Stimulated activated CD8-positive, alpha-beta memory T cell treated with anti-CD3 and anti-CD28 coated beads, Interleukin-7, amount 100 ng/mL, for 4 hours (primary cell): Measurements from ENCODE around the gene DNAJC5.
"Not testable (repeated sequence)": the region's sequence is repeated elsewhere in the genome, so short reads cannot be mapped to it uniquely, and the experiment has no call there.

Source experiments
- DNase-seq, 2 donors: peaks; one replicate each; pipeline ENCODE4 v3.0.0-alpha.2; 2020; ENCODE audit warnings: low read depth in 2 of 2

Gene DNAJC5

GRCh38 chr20:63908008-63908682 is 13.2 kb downstream of the DNAJC5 start:
- DNase-seq = no peak

- no peak for DNase-seq
Measured at GRCh38 chr20:63911176-63911575, 16.2 kb downstream of the DNAJC5 start.

DNA sequence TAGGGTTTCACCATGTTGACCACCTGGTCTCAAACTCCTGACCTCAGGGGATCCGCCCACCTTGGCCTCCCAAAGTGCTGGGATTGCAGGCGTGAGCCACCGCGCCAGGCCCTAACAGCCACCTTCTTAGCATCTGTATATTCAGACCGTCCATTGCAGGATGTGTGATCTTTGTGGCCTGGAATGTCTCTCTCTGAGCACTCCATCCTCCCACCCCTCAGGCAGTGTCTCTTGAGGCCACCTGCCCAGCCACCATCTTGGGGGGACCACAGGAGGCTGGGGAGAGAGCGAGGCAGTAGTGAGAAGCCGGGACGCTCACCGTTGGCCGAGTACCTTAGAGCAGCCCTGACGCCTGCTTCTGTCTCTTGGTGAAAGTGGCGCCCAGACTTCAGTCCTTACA is 18.8 kb downstream of the DNAJC5 start:
- no peak for DNase-seq

GRCh38 chr20:63915471-63915870 is 20.5 kb downstream of the DNAJC5 start:
- DNase-seq = no peak

DNA sequence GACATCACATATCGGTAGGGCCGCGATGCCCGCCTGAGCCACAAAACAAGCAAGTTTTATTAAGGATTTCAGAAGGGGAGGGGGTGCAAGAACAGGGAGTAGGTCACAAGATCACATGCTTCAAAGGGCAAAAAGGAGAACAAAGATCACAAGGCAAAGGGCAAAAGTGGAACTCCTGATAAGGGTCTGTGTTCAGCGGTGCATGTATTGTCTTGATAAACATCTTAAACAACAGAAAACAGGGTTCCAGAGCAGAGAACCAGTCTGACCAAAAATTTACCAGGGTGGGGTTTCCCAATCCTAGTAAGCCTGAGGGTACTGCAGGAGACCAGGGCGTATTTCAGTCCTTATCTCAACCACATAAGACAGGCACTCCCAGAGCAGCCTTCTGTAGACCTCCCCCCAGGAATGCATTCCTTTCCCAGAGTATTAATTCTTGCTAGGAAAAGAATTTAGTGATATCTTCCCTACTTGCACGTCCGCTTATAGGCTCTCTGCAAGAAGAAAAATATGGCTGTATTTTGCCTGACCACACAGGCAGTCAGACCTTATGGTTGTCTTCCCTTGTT is 21.5 kb downstream of the DNAJC5 start:
- not testable (repeated sequence) for DNase-seq

- no peak for DNase-seq
Measured at GRCh38 chr20:63917811-63918210, 22.9 kb downstream of the DNAJC5 start.

- DNase-seq = no peak
Measured at GRCh38 chr20:63919130-63919529, 24.2 kb downstream of the DNAJC5 start.

DNA sequence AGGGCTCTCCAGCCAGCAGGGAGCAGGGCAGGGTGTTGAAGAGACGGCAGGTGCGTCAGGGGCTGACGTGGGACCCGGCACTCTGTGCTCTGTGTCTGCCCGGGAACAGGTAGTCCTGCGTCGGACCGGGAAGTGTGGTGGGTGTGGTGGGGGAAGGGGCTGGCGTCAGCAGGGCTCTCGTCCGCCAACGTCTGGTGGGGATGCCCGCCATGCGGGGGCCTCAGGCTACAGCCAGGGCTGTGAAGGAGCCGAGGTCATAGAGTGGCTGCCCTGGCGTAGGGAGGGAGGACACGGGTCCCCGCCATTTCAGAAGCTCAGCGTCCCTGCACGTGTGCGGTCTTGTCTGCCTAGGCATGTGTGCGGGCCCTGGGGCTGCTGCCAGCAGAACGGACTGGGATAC is 25.3 kb downstream of the DNAJC5 start:
- no peak for DNase-seq

DNA sequence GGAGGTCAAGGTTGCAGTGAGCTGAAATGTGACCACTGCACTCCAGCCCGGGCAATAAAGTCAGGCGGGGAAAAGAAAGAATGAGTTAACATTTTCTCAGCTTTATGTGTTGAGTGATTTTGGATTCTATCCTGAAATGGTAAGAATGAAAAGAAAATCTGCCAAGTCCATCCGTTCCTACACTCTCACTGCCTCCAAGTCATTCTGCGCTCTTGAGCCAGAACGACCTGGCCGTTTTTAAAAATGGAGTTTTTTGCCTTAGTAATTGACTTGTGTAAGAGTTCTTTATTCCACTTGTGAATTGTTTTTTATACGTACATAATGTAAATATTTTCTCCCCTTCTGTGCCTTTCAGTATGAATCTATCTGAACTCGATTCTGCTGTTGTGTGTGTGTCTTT is 28.7 kb downstream of the DNAJC5 start:
- no peak for DNase-seq

DNA sequence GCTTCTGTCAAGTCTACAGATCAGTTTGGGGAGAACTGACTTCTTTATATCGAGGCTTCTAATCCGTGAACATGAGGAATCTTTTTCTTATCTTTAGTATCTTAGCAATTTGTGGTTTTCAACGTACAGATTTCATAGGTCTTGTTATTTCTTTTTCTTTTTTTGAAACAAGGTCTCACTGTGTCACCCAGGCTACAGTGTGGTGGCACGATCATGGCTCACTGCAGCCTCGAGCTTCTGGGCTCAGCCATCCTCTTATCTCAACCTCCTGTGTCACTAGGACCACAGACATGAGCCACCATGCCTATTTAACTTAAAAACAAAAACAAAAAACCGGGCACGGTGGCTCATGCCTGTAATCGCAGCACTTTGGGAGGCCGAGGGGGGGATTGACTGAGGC is 29.3 kb downstream of the DNAJC5 start:
- no peak for DNase-seq

DNA sequence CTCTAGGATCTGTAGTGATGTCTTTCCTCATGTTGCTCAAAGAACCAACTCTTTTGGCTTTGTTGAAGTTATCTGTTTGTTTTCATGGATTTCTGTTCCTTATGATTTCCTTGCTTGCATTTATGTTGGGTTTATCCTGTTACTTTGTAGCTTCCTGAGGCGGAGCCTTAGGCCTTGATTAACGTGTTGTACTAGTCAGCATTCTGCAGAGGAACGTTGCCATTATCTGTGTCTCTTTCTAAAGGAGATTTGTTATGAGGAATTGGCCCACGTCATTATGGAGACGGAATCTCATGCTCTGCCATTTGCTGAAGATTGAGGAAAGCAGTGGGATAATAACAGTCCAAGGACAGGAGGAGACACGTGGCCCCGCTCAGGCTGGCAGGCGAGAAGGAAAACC is 31.4 kb downstream of the DNAJC5 start:
- DNase-seq = no peak

GRCh38 chr20:63929071-63929470 is 34.1 kb downstream of the DNAJC5 start:
- DNase-seq = no peak

GRCh38 chr20:63929473-63929883 is 34.6 kb downstream of the DNAJC5 start:
- DNase-seq = not testable (repeated sequence)

DNA sequence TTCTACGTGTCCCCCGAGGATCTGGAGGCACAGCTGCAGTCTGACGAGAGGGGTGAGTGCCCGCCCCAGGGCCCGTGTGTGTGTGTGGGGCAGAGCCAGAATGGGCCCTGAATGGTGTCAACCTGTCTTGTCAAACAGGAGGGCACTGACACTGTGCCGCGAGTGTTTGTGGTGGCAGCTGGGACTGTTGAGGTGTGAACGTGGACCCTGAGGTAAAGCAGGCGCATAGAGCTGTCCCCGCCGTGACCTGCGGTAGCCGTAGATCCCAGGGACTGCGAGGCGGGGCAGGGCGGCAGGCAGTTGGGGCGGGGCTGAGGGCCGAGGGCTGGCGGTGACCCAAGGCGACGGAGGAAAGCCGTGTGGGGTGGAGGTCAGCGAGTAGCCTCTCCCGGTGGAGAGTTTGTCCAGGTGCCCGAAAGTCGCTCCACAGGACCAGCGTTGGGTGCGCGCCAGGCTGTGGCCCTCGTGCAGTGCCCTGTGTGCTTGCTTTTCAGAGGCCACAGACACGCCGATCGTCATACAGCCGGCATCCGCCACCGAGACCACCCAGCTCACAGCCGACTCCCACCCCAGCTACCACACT is 36.1 kb downstream of the DNAJC5 start:
- no peak for DNase-seq

- DNase-seq = no peak
Measured at GRCh38 chr20:63931735-63932134, 36.8 kb downstream of the DNAJC5 start.

GRCh38 chr20:63932606-63933160 is 37.8 kb downstream of the DNAJC5 start:
- no peak for DNase-seq

- DNase-seq = no peak
Measured at GRCh38 chr20:63933646-63934045, 38.7 kb downstream of the DNAJC5 start.

- no peak for DNase-seq
Measured at GRCh38 chr20:63934271-63935068, 39.5 kb downstream of the DNAJC5 start.

- DNase-seq = no peak
Measured at GRCh38 chr20:63935447-63935846, 40.5 kb downstream of the DNAJC5 start.

GRCh38 chr20:63937596-63937995 is 42.7 kb downstream of the DNAJC5 start:
- no peak for DNase-seq

GRCh38 chr20:63939061-63939935 is 44.4 kb downstream of the DNAJC5 start:
- DNase-seq = peak in 1 of 2 donors; percentile 44
